Measurements from ENCODE around the gene CACNB4.

GRCh38 chr2:151880586-151880985 lies 218.3 kb downstream of the CACNB4 start:
- TF ChIP-seq CTCF (IDR thresholded peaks at IDR 0.05) (no peak), POLR2A (IDR thresholded peaks at IDR 0.05) (no peak), EP300 (IDR thresholded peaks at IDR 0.05) (no peak)

Measured in sigmoid colon (tissue), 4 donors.